Measurements from ENCODE around the gene SELENOV.

Gene SELENOV

DNA sequence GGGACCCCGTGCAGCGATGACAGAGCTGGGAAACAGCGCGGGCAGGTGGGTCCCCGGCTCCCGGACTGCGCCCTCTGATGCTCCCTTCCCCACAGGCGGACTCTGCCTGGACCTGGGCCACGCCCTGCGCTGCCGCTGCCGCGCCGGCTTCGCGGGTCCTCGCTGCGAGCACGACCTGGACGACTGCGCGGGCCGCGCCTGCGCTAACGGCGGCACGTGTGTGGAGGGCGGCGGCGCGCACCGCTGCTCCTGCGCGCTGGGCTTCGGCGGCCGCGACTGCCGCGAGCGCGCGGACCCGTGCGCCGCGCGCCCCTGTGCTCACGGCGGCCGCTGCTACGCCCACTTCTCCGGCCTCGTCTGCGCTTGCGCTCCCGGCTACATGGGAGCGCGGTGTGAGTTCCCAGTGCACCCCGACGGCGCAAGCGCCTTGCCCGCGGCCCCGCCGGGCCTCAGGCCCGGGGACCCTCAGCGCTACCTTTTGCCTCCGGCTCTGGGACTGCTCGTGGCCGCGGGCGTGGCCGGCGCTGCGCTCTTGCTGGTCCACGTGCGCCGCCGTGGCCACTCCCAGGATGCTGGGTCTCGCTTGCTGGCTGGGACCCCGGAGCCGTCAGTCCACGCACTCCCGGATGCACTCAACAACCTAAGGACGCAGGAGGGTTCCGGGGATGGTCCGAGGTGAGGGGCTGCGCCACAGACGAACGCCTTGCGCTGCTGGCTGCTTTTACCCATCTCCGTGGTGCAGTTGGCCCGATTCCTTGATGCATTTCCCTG lies 7.8 kb upstream of the SELENOV start (continued):
- TF ChIP-seq, protein P1, sequence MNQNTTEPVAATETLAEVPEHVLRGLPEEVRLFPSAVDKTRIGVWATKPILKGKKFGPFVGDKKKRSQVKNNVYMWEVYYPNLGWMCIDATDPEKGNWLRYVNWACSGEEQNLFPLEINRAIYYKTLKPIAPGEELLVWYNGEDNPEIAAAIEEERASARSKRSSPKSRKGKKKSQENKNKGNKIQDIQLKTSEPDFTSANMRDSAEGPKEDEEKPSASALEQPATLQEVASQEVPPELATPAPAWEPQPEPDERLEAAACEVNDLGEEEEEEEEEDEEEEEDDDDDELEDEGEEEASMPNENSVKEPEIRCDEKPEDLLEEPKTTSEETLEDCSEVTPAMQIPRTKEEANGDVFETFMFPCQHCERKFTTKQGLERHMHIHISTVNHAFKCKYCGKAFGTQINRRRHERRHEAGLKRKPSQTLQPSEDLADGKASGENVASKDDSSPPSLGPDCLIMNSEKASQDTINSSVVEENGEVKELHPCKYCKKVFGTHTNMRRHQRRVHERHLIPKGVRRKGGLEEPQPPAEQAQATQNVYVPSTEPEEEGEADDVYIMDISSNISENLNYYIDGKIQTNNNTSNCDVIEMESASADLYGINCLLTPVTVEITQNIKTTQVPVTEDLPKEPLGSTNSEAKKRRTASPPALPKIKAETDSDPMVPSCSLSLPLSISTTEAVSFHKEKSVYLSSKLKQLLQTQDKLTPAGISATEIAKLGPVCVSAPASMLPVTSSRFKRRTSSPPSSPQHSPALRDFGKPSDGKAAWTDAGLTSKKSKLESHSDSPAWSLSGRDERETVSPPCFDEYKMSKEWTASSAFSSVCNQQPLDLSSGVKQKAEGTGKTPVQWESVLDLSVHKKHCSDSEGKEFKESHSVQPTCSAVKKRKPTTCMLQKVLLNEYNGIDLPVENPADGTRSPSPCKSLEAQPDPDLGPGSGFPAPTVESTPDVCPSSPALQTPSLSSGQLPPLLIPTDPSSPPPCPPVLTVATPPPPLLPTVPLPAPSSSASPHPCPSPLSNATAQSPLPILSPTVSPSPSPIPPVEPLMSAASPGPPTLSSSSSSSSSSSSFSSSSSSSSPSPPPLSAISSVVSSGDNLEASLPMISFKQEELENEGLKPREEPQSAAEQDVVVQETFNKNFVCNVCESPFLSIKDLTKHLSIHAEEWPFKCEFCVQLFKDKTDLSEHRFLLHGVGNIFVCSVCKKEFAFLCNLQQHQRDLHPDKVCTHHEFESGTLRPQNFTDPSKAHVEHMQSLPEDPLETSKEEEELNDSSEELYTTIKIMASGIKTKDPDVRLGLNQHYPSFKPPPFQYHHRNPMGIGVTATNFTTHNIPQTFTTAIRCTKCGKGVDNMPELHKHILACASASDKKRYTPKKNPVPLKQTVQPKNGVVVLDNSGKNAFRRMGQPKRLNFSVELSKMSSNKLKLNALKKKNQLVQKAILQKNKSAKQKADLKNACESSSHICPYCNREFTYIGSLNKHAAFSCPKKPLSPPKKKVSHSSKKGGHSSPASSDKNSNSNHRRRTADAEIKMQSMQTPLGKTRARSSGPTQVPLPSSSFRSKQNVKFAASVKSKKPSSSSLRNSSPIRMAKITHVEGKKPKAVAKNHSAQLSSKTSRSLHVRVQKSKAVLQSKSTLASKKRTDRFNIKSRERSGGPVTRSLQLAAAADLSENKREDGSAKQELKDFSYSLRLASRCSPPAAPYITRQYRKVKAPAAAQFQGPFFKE (tag by site-specific recombination; IDR thresholded peaks at IDR 0.05; ENCODE audit: borderline replicate concordance): no peak
- TF ChIP-seq ZNF239 (tag by site-specific recombination; IDR thresholded peaks at IDR 0.05) (no peak), ZNF571 (tag by site-specific recombination; IDR thresholded peaks at IDR 0.05) (no peak), ZNF514 (tag by site-specific recombination; IDR thresholded peaks at IDR 0.05) (no peak), ZNF155 (tag by site-specific recombination; IDR thresholded peaks at IDR 0.05) (no peak), ZNF549 (tag by site-specific recombination; IDR thresholded peaks at IDR 0.05) (no peak), IKZF3 (tag by site-specific recombination; IDR thresholded peaks at IDR 0.05) (peak; percentile 31; the same call in 1 of the 2 replicates), ZNF560 (tag by site-specific recombination; IDR thresholded peaks at IDR 0.05; ENCODE audit: borderline replicate concordance) (peak; percentile 80; the same call in 1 of the 2 replicates), HOXA7 (CRISPR knock-in tag; IDR thresholded peaks at IDR 0.05; ENCODE audit: borderline replicate concordance) (peak; percentile 88; the same call in 1 of the 2 replicates), TRIM28 (IDR thresholded peaks at IDR 0.05; ENCODE audit: borderline replicate concordance, low read length) (peak; percentile 44; the same call in 1 of the 2 replicates), OVOL3 (tag by site-specific recombination; IDR thresholded peaks at IDR 0.05) (no peak), ZFHX2 (tag by site-specific recombination; conservative IDR thresholded peaks at IDR 0.05) (peak; percentile 67), KLF8 (tag by site-specific recombination; IDR thresholded peaks at IDR 0.05) (peak; percentile 31; the same call in 1 of the 2 replicates), ZNF76 (tag by site-specific recombination; IDR thresholded peaks at IDR 0.05; ENCODE audit: borderline replicate concordance, low read depth) (peak; percentile 81; the same call in 1 of the 2 replicates), ZNF629 (tag by site-specific recombination; IDR thresholded peaks at IDR 0.05) (no peak), FEZF1 (tag by site-specific recombination; IDR thresholded peaks at IDR 0.05) (peak; percentile 36), ZBTB21 (tag by site-specific recombination; IDR thresholded peaks at IDR 0.05) (peak; percentile 32; the same call in 1 of the 2 replicates), ZFP41 (tag by site-specific recombination; IDR thresholded peaks at IDR 0.05; ENCODE audit: borderline replicate concordance) (no peak), BCL11A (tag by site-specific recombination; IDR thresholded peaks at IDR 0.05; ENCODE audit: low read depth) (no peak)
- TF ChIP-seq, protein P2, sequence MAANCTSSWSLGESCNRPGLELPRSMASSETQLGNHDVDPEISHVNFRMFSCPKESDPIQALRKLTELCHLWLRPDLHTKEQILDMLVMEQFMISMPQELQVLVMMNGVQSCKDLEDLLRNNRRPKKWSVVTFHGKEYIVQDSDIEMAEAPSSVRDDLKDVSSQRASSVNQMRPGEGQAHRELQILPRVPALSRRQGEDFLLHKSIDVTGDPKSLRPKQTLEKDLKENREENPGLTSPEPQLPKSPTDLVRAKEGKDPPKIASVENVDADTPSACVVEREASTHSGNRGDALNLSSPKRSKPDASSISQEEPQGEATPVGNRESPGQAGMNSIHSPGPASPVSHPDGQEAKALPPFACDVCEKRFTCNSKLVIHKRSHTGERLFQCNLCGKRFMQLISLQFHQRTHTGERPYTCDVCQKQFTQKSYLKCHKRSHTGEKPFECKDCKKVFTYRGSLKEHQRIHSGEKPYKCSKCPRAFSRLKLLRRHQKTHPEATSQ (tag by site-specific recombination; IDR thresholded peaks at IDR 0.05): peak; percentile 69; the same call in 1 of the 2 replicates
- TF ChIP-seq, protein P3, sequence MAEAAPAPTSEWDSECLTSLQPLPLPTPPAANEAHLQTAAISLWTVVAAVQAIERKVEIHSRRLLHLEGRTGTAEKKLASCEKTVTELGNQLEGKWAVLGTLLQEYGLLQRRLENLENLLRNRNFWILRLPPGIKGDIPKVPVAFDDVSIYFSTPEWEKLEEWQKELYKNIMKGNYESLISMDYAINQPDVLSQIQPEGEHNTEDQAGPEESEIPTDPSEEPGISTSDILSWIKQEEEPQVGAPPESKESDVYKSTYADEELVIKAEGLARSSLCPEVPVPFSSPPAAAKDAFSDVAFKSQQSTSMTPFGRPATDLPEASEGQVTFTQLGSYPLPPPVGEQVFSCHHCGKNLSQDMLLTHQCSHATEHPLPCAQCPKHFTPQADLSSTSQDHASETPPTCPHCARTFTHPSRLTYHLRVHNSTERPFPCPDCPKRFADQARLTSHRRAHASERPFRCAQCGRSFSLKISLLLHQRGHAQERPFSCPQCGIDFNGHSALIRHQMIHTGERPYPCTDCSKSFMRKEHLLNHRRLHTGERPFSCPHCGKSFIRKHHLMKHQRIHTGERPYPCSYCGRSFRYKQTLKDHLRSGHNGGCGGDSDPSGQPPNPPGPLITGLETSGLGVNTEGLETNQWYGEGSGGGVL (tag by site-specific recombination; IDR thresholded peaks at IDR 0.05): no peak; the same call in 1 of the 2 replicates
- TF ChIP-seq, protein P4, sequence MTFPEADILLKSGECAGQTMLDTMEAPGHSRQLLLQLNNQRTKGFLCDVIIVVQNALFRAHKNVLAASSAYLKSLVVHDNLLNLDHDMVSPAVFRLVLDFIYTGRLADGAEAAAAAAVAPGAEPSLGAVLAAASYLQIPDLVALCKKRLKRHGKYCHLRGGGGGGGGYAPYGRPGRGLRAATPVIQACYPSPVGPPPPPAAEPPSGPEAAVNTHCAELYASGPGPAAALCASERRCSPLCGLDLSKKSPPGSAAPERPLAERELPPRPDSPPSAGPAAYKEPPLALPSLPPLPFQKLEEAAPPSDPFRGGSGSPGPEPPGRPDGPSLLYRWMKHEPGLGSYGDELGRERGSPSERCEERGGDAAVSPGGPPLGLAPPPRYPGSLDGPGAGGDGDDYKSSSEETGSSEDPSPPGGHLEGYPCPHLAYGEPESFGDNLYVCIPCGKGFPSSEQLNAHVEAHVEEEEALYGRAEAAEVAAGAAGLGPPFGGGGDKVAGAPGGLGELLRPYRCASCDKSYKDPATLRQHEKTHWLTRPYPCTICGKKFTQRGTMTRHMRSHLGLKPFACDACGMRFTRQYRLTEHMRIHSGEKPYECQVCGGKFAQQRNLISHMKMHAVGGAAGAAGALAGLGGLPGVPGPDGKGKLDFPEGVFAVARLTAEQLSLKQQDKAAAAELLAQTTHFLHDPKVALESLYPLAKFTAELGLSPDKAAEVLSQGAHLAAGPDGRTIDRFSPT (tag by site-specific recombination; IDR thresholded peaks at IDR 0.05): 0 out of 2 replicates have a peak, but pooled peaks have one; percentile 3
- TF ChIP-seq, protein P5, sequence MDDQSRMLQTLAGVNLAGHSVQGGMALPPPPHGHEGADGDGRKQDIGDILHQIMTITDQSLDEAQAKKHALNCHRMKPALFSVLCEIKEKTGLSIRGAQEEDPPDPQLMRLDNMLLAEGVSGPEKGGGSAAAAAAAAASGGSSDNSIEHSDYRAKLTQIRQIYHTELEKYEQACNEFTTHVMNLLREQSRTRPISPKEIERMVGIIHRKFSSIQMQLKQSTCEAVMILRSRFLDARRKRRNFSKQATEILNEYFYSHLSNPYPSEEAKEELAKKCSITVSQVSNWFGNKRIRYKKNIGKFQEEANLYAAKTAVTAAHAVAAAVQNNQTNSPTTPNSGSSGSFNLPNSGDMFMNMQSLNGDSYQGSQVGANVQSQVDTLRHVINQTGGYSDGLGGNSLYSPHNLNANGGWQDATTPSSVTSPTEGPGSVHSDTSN (CRISPR knock-in tag; IDR thresholded peaks at IDR 0.05): peak; percentile 97
- TF ChIP-seq, protein P6, sequence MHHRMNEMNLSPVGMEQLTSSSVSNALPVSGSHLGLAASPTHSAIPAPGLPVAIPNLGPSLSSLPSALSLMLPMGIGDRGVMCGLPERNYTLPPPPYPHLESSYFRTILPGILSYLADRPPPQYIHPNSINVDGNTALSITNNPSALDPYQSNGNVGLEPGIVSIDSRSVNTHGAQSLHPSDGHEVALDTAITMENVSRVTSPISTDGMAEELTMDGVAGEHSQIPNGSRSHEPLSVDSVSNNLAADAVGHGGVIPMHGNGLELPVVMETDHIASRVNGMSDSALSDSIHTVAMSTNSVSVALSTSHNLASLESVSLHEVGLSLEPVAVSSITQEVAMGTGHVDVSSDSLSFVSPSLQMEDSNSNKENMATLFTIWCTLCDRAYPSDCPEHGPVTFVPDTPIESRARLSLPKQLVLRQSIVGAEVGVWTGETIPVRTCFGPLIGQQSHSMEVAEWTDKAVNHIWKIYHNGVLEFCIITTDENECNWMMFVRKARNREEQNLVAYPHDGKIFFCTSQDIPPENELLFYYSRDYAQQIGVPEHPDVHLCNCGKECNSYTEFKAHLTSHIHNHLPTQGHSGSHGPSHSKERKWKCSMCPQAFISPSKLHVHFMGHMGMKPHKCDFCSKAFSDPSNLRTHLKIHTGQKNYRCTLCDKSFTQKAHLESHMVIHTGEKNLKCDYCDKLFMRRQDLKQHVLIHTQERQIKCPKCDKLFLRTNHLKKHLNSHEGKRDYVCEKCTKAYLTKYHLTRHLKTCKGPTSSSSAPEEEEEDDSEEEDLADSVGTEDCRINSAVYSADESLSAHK (tag by site-specific recombination; IDR thresholded peaks at IDR 0.05): peak; percentile 39
